Measurements from ENCODE around the gene DUSP14.
"Not testable (repeated sequence)": the region's sequence is repeated elsewhere in the genome, so short reads cannot be mapped to it uniquely, and the experiment has no call there.

The DUSP14 gene

GRCh38 chr17:37483311-37484039 lies 6.2 kb upstream of the DUSP14 start:
- no peak for DNase-seq (ENCODE audit: low read depth in 2 of 2)

DNA sequence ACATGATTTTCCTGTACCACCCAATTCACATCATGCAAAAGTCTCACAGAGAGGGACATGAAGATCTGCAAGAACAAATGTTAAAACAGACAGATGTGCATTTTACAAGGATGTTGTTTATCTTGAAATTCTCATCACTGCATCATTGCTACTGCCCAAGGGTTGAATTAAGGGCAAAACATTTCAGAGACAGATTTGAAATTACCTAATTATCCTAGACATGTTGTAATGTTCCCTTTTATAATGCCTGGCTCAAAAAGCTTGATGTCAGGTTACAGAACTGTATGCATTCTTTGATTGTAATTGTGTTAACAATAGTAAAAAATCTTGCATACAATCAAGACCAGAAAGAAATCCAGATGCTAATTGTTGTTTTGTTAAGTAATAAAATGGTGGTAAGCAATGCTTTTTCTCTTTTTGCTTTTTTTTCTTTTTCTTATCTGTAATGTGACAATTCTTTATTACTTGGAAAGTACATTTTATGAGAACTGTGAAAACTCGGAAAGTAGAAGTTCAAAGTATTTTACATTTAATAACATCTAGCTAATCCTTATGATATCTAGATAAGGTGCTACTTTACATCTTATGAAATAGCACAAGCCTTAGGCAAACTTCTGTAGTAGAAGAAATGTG lies 3.6 kb upstream of the DUSP14 start:
- DNase-seq (ENCODE audit: low read depth in 2 of 2): no peak

GRCh38 chr17:37488009-37488604 lies 1.6 kb upstream of the DUSP14 start:
- no peak for DNase-seq (ENCODE audit: low read depth in 2 of 2)

DNA sequence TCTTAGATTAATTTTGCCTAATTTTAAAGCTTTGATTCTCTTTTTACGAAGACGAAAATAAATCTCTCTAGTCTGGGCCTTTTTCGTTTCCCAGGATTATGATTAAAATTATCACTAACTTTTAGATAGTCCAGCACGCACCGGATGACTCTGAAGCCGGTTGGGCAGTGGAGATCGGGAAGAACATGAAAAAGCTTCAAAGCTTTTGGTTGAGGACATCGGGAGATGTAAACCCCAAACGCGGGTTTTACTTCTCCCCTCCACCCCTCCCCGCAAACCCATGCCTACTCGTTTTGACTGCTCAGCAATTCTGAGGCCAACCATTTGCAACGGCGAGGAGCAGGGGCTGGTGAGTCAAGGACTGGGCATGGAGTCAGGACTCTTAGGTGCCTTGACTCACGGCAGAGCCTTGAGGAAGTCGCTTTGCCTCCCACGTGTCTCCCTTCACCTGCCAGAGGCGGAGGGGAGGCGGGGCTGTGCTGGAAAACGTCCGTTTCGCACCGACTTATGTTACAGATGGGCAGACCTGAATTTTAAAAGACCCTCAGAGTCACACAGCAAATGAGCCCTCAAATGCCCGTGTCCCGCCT lies 989 bp upstream of the DUSP14 start:
- DNase-seq (ENCODE audit: low read depth in 2 of 2): peak; percentile 53 to 60

- peak; percentile 59 to 61 for DNase-seq (ENCODE audit: low read depth in 2 of 2)
Observed at GRCh38 chr17:37490022-37490587, 414 bp downstream of the DUSP14 start.

GRCh38 chr17:37490638-37491614 lies 1.2 kb downstream of the DUSP14 start:
- no peak for DNase-seq (ENCODE audit: low read depth in 2 of 2)

DNA sequence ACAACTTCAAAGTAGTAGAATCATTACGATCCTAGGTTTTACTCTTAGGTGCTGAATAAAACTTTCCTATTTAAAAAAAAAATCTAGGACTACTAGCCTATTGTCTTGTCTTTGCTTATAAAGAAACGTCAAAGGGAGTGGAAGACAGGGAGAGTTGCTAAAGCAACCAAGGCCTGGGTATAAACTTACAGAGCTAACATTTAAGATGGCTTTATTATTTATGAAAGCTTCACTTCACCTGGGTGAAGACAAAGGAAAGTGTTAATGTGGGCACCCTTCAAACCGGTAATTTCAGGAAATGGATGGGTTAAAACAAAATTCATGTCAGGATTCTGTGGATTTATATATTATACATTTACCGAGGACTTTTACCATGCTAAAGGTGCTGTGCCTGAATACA lies 2.5 kb downstream of the DUSP14 start:
- no peak for DNase-seq (ENCODE audit: low read depth in 2 of 2)

- no peak for DNase-seq (ENCODE audit: low read depth in 2 of 2)
Observed at GRCh38 chr17:37493249-37494027, 3.7 kb downstream of the DUSP14 start.

DNA sequence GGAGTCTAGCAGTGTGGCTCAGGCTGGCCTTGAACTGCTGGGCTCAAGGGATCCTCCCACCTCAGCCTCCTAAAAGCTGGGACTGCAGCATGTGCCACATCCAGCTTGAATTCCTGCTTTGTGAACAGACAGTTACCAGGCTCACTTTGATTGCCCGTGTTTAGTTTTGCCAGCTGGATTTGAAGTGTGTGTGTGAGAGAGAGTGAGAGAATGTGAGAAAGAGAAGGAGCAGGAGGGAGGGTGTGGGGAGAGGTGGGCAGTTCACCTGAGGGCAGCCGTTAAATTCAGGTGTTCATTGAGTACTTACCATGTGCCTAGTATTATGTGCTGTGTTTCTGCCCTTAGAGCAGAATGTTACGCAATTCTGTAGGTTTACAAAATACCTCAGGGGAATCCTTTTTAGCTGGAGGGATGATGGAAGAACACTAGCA lies 4.7 kb downstream of the DUSP14 start:
- no peak for DNase-seq (ENCODE audit: low read depth in 2 of 2)

- no peak for DNase-seq (ENCODE audit: low read depth in 2 of 2)
Observed at GRCh38 chr17:37494971-37495370, 5.3 kb downstream of the DUSP14 start.

- DNase-seq (ENCODE audit: low read depth in 2 of 2): no peak
Observed at GRCh38 chr17:37500378-37500777, 10.7 kb downstream of the DUSP14 start.

- DNase-seq (ENCODE audit: low read depth in 2 of 2): no peak
Observed at GRCh38 chr17:37502009-37502936, 12.6 kb downstream of the DUSP14 start.

GRCh38 chr17:37503148-37503547 lies 13.5 kb downstream of the DUSP14 start:
- no peak for DNase-seq (ENCODE audit: low read depth in 2 of 2)

DNA sequence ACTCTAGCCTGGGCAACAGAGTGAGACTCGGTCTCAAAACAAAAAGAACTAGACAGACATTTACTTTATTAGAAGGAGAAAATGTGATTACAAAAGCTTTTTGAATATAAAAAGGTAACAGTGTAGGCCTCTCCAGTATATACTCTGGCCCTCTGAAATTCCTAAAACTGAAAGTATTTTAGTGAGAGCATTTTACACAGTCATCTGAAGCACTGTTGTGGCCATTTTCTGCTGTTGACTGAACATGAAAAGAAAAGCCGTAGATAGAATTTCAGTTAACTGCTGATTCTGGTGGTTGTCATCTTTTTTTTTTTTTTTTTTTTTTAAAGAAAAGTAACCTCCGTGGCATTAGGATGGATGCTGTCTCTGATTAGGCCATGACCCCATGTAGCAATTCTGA lies 15.6 kb downstream of the DUSP14 start:
- no peak for DNase-seq (ENCODE audit: low read depth in 2 of 2)

GRCh38 chr17:37506678-37507077 lies 17.0 kb downstream of the DUSP14 start:
- DNase-seq (ENCODE audit: low read depth in 2 of 2): no peak

DNA sequence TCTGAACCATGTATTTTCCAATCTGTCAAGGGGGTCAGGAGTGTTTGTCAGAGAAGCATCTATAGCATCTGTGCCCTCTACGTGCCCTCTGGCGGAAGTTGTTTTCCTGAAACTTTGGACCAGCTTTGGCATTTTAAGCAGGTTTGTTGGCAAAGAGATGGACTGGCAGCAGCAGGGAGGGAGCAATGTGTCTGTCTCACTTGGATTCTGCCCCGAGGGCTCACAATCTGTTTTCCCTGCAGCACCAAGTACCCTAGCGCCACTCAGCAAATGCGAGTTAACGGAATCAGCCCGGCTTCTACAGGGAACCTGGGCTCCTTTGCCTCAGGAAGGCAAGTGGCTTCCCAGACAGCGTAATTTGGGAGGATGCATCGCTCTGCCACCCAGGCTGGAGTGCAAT lies 17.4 kb downstream of the DUSP14 start:
- no peak for DNase-seq (ENCODE audit: low read depth in 2 of 2)

GRCh38 chr17:37510056-37510455 lies 20.4 kb downstream of the DUSP14 start:
- DNase-seq (ENCODE audit: low read depth in 2 of 2): no peak

DNA sequence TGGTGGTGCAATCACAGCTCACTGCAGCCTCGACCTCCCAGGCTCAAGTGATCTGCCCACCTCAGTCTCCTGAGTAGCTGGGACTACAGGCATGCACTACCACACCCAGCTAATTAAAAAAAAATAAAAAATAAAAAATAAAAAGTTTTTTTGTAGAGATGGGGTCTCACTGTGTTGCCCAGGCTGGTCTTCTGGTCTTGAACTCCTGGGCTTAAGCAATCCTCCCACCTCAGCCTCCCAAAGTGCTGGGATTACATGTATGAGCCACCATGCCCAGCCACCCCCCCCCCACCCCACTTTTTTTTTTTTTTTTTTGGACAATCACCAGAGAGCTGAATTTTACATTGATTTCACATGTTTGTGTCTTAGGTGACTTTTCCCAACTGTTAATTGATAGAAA lies 22.0 kb downstream of the DUSP14 start:
- DNase-seq (ENCODE audit: low read depth in 2 of 2): not testable (repeated sequence)

DNA sequence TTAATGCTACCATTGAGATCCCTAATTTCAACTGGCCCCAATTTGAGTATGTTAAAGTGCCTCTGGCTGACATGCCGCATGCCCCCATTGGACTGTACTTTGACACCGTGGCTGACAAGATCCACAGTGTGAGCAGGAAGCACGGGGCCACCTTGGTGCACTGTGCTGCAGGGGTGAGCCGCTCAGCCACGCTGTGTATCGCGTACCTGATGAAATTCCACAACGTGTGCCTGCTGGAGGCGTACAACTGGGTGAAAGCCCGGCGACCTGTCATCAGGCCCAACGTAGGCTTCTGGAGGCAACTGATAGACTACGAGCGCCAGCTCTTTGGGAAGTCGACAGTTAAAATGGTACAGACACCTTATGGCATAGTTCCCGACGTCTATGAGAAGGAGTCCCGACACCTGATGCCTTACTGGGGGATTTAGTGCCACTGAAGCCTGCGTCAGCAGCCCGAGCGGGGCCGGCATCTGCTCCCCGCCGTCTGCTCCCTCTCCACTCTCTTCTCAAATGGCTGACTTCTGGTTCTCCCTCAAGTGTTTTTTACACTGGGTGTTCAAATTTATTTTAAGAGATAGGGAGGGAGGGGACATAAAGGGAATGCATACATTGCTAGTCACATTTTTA lies 22.9 kb downstream of the DUSP14 start:
- no peak for DNase-seq (ENCODE audit: low read depth in 2 of 2)

Data from stimulated activated CD4-positive, alpha-beta T cell treated with anti-CD3 and anti-CD28 coated beads, Interleukin-15, amount 100 ng/mL, for 48 hours (primary cell).